ENCODE results near the gene SLC32A1. TPM values are rescaled to one million over a fixed set of nuclear protein-coding genes. Genes with fewer than 3 reads are reported as not detected.
A peak's percentile ranks its signal among the peaks of the same experiment; 100 is the strongest.

SLC32A1 gene
- polyA plus RNA-seq, 2 donors, result not detected

GRCh38 chr20:38724626-38725147 lies 401 bp downstream of the SLC32A1 start:
- Histone ChIP-seq H3K36me3 (ENCODE audit: control insufficient read depth in 2 of 2, insufficient read depth in 2 of 2, low read length in 1 of 2) (no peaks in the 10 kb centered on the region), H3K4me3 (ENCODE audit: low read depth in 1 of 2, low read length in 2 of 2) (no peak overlapping the region), H3K27ac (ENCODE audit: low read depth in 2 of 2, low read length in 1 of 2) (no peak overlapping the region), H3K9me3 (ENCODE audit: control insufficient read depth in 2 of 2, insufficient read depth in 1 of 2, low read depth in 1 of 2, low read length in 1 of 2) (peaks cover 2 to 25% of the 10 kb centered on the region in 2 donors), H3K27me3 (ENCODE audit: control insufficient read depth in 1 of 2, insufficient read depth in 2 of 2, low read length in 2 of 2) (peaks cover 32 to 70% of the 10 kb centered on the region in 2 donors), H3K4me1 (ENCODE audit: control insufficient read depth in 2 of 2, insufficient read depth in 2 of 2, low read length in 1 of 2) (peaks cover 11 to 23% of the 10 kb centered on the region in 2 donors)
- WGBS, 2 donors, result 4% methylated on average over 43 to 46 of the region's 46 CpGs

- WGBS, 2 donors, result 3 to 5% methylated on average over 32 to 35 of the region's 35 CpGs
- Histone ChIP-seq H3K9me3 (ENCODE audit: control insufficient read depth in 2 of 2, insufficient read depth in 1 of 2, low read depth in 1 of 2, low read length in 1 of 2) (peaks cover 2 to 28% of the 10 kb centered on the region in 2 donors), H3K27ac (ENCODE audit: low read depth in 2 of 2, low read length in 1 of 2) (no peak overlapping the region), H3K27me3 (ENCODE audit: control insufficient read depth in 1 of 2, insufficient read depth in 2 of 2, low read length in 2 of 2) (peaks cover 32 to 76% of the 10 kb centered on the region in 2 donors), H3K4me1 (ENCODE audit: control insufficient read depth in 2 of 2, insufficient read depth in 2 of 2, low read length in 1 of 2) (peaks cover 12 to 26% of the 10 kb centered on the region in 2 donors), H3K4me3 (ENCODE audit: low read depth in 1 of 2, low read length in 2 of 2) (no peak overlapping the region), H3K36me3 (ENCODE audit: control insufficient read depth in 2 of 2, insufficient read depth in 2 of 2, low read length in 1 of 2) (no peaks in the 10 kb centered on the region)
Measured at GRCh38 chr20:38725148-38725901, 1.0 kb downstream of the SLC32A1 start.

GRCh38 chr20:38725931-38726803 lies 1.9 kb downstream of the SLC32A1 start:
- Histone ChIP-seq H3K27ac (ENCODE audit: low read depth in 2 of 2, low read length in 1 of 2) (no peak overlapping the region), H3K27me3 (ENCODE audit: control insufficient read depth in 1 of 2, insufficient read depth in 2 of 2, low read length in 2 of 2) (peaks cover 32 to 84% of the 10 kb centered on the region in 2 donors), H3K9me3 (ENCODE audit: control insufficient read depth in 2 of 2, insufficient read depth in 1 of 2, low read depth in 1 of 2, low read length in 1 of 2) (peaks cover 2 to 32% of the 10 kb centered on the region in 2 donors), H3K4me1 (ENCODE audit: control insufficient read depth in 2 of 2, insufficient read depth in 2 of 2, low read length in 1 of 2) (peaks cover 14 to 35% of the 10 kb centered on the region in 2 donors), H3K4me3 (ENCODE audit: low read depth in 1 of 2, low read length in 2 of 2) (no peak overlapping the region), H3K36me3 (ENCODE audit: control insufficient read depth in 2 of 2, insufficient read depth in 2 of 2, low read length in 1 of 2) (no peaks in the 10 kb centered on the region)
- WGBS, 2 donors, result 15% methylated on average over 53 of the region's 53 CpGs

GRCh38 chr20:38726804-38727606 lies 2.7 kb downstream of the SLC32A1 start:
- Histone ChIP-seq H3K4me1 (ENCODE audit: control insufficient read depth in 2 of 2, insufficient read depth in 2 of 2, low read length in 1 of 2) (peaks cover 14 to 38% of the 10 kb centered on the region in 2 donors), H3K36me3 (ENCODE audit: control insufficient read depth in 2 of 2, insufficient read depth in 2 of 2, low read length in 1 of 2) (no peaks in the 10 kb centered on the region), H3K27me3 (ENCODE audit: control insufficient read depth in 1 of 2, insufficient read depth in 2 of 2, low read length in 2 of 2) (peaks cover 28 to 86% of the 10 kb centered on the region in 2 donors), H3K9me3 (ENCODE audit: control insufficient read depth in 2 of 2, insufficient read depth in 1 of 2, low read depth in 1 of 2, low read length in 1 of 2) (peaks cover 2 to 32% of the 10 kb centered on the region in 2 donors), H3K4me3 (ENCODE audit: low read depth in 1 of 2, low read length in 2 of 2) (peak overlapping the region in 1 of 2 donors; percentile 16), H3K27ac (ENCODE audit: low read depth in 2 of 2, low read length in 1 of 2) (no peak overlapping the region)
- 4 to 6% methylated on average over 43 of the region's 43 CpGs for WGBS, 2 donors

GRCh38 chr20:38727607-38728190 lies 3.4 kb downstream of the SLC32A1 start:
- Histone ChIP-seq H3K27me3 (ENCODE audit: control insufficient read depth in 1 of 2, insufficient read depth in 2 of 2, low read length in 2 of 2) (peaks cover 28 to 80% of the 10 kb centered on the region in 2 donors), H3K4me1 (ENCODE audit: control insufficient read depth in 2 of 2, insufficient read depth in 2 of 2, low read length in 1 of 2) (peaks cover 14 to 38% of the 10 kb centered on the region in 2 donors), H3K9me3 (ENCODE audit: control insufficient read depth in 2 of 2, insufficient read depth in 1 of 2, low read depth in 1 of 2, low read length in 1 of 2) (peaks cover 2 to 32% of the 10 kb centered on the region in 2 donors), H3K27ac (ENCODE audit: low read depth in 2 of 2, low read length in 1 of 2) (no peak overlapping the region), H3K4me3 (ENCODE audit: low read depth in 1 of 2, low read length in 2 of 2) (peak overlapping the region in 1 of 2 donors; percentile 16), H3K36me3 (ENCODE audit: control insufficient read depth in 2 of 2, insufficient read depth in 2 of 2, low read length in 1 of 2) (no peaks in the 10 kb centered on the region)
- WGBS, 2 donors, result 11 to 13% methylated on average over 46 of the region's 46 CpGs

- 6 to 10% methylated on average over 56 of the region's 56 CpGs for WGBS, 2 donors
Measured at GRCh38 chr20:38728191-38728781, 4.0 kb downstream of the SLC32A1 start.

GRCh38 chr20:38728911-38729642 lies 4.8 kb downstream of the SLC32A1 start:
- Histone ChIP-seq H3K36me3 (ENCODE audit: control insufficient read depth in 2 of 2, insufficient read depth in 2 of 2, low read length in 1 of 2) (no peaks in the 10 kb centered on the region), H3K27ac (ENCODE audit: low read depth in 2 of 2, low read length in 1 of 2) (no peak overlapping the region), H3K27me3 (ENCODE audit: control insufficient read depth in 1 of 2, insufficient read depth in 2 of 2, low read length in 2 of 2) (peaks cover 24 to 74% of the 10 kb centered on the region in 2 donors), H3K4me1 (ENCODE audit: control insufficient read depth in 2 of 2, insufficient read depth in 2 of 2, low read length in 1 of 2) (peaks cover 14 to 33% of the 10 kb centered on the region in 2 donors), H3K4me3 (ENCODE audit: low read depth in 1 of 2, low read length in 2 of 2) (no peak overlapping the region), H3K9me3 (ENCODE audit: control insufficient read depth in 2 of 2, insufficient read depth in 1 of 2, low read depth in 1 of 2, low read length in 1 of 2) (peaks cover 2 to 28% of the 10 kb centered on the region in 2 donors)
- 5 to 7% methylated on average over 40 to 41 of the region's 41 CpGs for WGBS, 2 donors

More at GRCh38 chr20:38728191-38728781, 4.0 kb downstream of the SLC32A1 start:
- H3K4me1 ChIP-seq (ENCODE audit: control insufficient read depth in 2 of 2, insufficient read depth in 2 of 2, low read length in 1 of 2), result peaks cover 14 to 35% of the 10 kb centered on the region in 2 donors
- H3K36me3 ChIP-seq (ENCODE audit: control insufficient read depth in 2 of 2, insufficient read depth in 2 of 2, low read length in 1 of 2), result no peaks in the 10 kb centered on the region
- H3K9me3 ChIP-seq (ENCODE audit: control insufficient read depth in 2 of 2, insufficient read depth in 1 of 2, low read depth in 1 of 2, low read length in 1 of 2), result peaks cover 2 to 29% of the 10 kb centered on the region in 2 donors
- peaks cover 28 to 76% of the 10 kb centered on the region in 2 donors for H3K27me3 ChIP-seq (ENCODE audit: control insufficient read depth in 1 of 2, insufficient read depth in 2 of 2, low read length in 2 of 2)
- no peak overlapping the region for H3K27ac ChIP-seq (ENCODE audit: low read depth in 2 of 2, low read length in 1 of 2)
- no peak overlapping the region for H3K4me3 ChIP-seq (ENCODE audit: low read depth in 1 of 2, low read length in 2 of 2)

- H3K27me3 ChIP-seq (ENCODE audit: control insufficient read depth in 1 of 2, insufficient read depth in 2 of 2, low read length in 2 of 2), result peaks cover 24 to 70% of the 10 kb centered on the region in 2 donors
- peaks cover 12 to 30% of the 10 kb centered on the region in 2 donors for H3K4me1 ChIP-seq (ENCODE audit: control insufficient read depth in 2 of 2, insufficient read depth in 2 of 2, low read length in 1 of 2)
- H3K9me3 ChIP-seq (ENCODE audit: control insufficient read depth in 2 of 2, insufficient read depth in 1 of 2, low read depth in 1 of 2, low read length in 1 of 2), result peaks cover 2 to 28% of the 10 kb centered on the region in 2 donors
- WGBS, 2 donors, result 6 to 9% methylated on average over 7 of the region's 7 CpGs
- no peak overlapping the region for H3K27ac ChIP-seq (ENCODE audit: low read depth in 2 of 2, low read length in 1 of 2)
- H3K4me3 ChIP-seq (ENCODE audit: low read depth in 1 of 2, low read length in 2 of 2), result no peak overlapping the region
- no peaks in the 10 kb centered on the region for H3K36me3 ChIP-seq (ENCODE audit: control insufficient read depth in 2 of 2, insufficient read depth in 2 of 2, low read length in 1 of 2)
Measured at GRCh38 chr20:38729767-38730166, 5.5 kb downstream of the SLC32A1 start.

All from esophagus (tissue), 2 donors.